HG02938 (cell line): ENCODE data around the gene NEU4.
"Not testable (repeated sequence)": the region's sequence is repeated elsewhere in the genome, so short reads cannot be mapped to it uniquely, and the experiment has no call there.

Experiments
- ATAC-seq: cut with Tn5 transposase; IDR thresholded peaks from one replicate; pipeline ENCODE4 v1.9.1; 2021; ENCODE audit warnings: mild to moderate bottlenecking, moderate library complexity; ENCODE audit not compliant: unreplicated experiment

The NEU4 gene, protein sequence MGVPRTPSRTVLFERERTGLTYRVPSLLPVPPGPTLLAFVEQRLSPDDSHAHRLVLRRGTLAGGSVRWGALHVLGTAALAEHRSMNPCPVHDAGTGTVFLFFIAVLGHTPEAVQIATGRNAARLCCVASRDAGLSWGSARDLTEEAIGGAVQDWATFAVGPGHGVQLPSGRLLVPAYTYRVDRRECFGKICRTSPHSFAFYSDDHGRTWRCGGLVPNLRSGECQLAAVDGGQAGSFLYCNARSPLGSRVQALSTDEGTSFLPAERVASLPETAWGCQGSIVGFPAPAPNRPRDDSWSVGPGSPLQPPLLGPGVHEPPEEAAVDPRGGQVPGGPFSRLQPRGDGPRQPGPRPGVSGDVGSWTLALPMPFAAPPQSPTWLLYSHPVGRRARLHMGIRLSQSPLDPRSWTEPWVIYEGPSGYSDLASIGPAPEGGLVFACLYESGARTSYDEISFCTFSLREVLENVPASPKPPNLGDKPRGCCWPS

GRCh38 chr2:241808721-241809382, at the start of gene NEU4:
NEU4 (plus strand) TSS chr2:241809193; CDS start chr2:241814485, 5,292 bp downstream.
- no peak for ATAC-seq

DNA sequence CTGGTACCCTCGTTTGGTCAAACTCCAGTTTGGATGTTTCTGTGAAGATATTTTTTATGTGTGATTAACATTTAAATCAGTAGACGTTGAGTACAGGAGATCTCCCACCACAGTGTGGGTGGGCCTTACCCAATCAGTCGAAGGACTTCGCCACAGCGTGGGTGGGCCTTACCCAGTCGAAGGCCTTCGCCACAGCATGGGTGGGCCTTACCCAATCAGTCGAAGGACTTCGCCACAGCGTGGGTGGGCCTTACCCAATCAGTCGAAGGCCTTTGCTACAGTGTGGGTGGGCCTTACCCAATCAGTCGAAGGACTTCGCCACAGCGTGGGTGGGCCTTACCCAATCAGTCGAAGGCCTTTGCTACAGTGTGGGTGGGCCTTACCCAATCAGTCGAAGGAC, 49.1 kb upstream of the NEU4 start:
- not testable (repeated sequence) for ATAC-seq

DNA sequence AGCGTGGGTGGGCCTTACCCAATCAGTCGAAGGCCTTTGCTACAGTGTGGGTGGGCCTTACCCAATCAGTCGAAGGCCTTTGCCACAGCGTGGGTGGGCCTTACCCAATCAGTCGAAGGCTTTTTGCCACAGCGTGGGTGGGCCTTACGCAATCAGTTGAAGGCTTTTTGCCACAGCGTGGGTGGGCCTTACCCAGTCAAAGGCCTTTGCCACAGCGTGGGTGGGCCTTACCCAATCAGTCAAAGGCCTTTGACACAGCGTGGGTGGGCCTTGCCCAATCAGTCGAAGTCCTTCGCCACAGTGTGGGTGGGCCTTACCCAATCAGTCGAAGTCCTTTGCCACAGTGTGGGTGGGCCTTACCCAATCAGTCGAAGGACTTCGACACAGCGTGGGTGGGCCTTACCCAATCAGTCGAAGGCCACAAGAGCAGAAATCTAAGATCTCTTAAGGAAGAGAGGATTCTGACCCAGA, 48.7 kb upstream of the NEU4 start:
- no peak for ATAC-seq

GRCh38 chr2:241762321-241762932, 46.6 kb upstream of the NEU4 start:
- ATAC-seq: no peak

DNA sequence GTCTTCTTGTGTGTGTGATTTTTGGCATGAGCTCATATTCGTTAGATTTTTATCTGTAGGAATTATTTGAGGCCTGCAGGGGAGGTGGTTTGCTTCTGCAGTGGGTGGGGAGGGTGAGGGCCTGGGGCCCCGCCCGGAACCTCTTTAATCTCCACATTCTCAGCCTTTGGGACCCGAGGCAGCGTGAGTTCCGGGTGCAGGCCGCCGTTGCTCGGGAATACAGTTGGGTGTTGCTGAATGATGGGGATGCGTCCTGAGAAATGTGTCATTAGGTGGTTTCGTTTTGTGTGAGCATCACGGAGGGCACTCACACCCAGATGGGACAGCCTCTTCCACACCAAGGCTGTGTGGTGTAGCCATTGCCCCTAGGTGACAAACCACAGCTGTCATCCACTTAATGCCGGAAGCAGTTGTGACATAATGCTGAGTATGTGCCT, 46.0 kb upstream of the NEU4 start:
- no peak for ATAC-seq

DNA sequence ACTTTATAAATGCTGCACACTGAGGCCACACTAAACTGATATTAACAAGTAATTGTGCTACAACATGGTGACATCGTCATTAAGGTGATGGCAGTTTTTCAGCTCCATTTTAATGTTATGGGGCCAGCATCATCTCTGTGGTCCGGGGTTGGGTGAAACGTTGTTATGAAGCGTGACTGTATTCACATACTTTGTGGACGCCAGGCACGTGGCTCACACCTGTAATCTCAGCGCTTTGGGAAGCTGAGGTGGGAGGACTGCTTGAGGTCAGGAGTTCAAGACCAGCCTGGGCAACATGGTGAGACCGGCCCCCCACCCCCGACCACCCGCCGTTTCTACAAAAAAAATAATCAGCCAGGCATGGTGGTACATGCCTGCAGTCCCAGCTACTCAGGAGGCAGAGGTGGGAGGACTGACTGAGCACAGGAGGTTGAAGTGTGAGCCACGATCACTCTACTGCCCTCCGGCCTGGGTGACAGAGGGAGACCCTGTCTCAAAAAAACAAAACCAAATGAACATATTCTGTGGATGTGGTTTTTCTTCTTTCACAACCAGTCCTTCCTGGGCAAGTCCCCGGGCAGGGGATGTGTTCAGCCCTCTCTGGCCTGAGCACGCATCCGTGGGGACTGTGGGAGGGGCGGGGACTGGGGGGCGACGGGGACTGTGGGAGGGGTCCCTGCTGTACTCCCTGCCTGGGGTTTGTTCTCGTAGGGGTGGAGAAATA, 45.3 kb upstream of the NEU4 start:
- no peak for ATAC-seq

GRCh38 chr2:241764275-241765241, 44.4 kb upstream of the NEU4 start:
- no peak for ATAC-seq

DNA sequence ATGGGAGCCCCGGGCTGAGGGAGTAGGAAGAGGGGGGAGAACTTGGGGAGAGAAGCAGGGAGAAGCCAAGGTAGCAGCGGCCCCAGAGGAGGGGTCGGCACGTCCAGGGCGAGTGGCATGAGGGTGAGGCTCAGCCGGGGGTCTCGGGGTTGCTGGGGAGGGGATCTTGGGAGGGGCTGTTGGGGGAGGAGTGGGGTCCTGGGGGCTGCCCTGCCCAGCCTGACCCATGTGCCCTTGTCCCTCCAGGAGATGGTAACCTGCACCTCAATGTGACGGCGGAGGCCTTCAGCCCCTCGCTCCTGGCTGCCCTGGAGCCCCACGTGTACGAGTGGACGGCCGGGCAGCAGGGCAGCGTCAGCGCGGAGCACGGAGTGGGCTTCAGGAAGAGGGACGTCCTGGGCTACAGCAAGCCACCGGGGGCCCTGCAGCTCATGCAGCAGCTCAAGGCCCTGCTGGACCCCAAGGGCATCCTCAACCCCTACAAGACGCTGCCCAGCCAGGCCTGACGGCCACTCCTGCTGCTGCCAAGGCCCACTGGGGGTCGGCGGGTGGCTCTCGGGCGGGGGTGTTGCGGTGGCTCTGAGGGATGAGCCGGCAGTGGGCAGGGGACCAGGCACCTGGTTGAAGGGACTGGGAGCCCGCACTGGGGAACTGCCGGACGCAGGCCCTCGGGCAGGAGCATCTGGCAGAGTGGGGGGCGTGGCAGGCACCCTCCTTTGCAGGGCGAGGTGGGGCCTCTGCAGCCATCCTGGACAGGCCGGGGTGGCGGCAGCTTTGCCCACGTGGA, 41.3 kb upstream of the NEU4 start:
- ATAC-seq: no peak

GRCh38 chr2:241768251-241768711, 40.7 kb upstream of the NEU4 start:
- no peak for ATAC-seq

GRCh38 chr2:241768850-241769249, 40.1 kb upstream of the NEU4 start:
- ATAC-seq: no peak

GRCh38 chr2:241769819-241770184, 39.2 kb upstream of the NEU4 start:
- ATAC-seq: no peak

DNA sequence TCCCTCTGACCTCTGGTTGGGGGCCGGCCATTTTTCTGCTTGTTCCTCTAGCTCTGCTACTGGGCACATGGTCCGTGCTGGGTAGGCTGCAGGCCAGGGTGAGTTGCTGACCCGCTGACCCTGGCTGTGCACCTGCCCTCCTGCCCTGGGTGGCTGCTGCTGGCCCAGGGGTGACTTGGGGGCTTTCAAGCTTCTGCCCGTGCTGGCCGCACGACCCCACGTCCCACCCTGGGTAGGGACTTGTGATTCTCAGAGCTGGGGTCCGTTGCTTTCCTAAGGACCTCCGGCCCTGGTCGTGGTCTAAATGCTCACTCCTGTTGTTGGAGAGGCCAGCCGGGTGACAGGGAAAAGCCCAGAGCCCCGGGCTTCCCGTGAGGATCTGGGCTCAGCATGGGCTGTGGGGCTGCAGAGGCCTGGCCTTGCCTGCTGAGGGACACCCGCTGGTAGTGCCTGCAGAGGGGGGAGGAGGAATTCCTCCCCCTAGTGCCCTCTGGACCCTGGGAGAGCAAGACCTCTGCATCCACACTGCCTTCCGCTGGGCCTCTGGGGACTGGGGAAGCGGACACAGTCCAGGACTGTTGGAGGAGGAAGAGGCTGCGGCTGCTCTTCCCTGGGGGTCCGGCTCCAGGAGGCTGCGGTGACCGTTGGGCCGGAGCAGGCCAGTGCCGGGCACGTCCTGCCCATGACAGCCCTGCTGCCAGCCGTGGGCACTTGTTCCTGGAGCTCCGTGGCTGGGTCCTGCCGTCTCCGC, 38.6 kb upstream of the NEU4 start:
- ATAC-seq: no peak

GRCh38 chr2:241770936-241771285, 38.1 kb upstream of the NEU4 start:
- no peak for ATAC-seq

DNA sequence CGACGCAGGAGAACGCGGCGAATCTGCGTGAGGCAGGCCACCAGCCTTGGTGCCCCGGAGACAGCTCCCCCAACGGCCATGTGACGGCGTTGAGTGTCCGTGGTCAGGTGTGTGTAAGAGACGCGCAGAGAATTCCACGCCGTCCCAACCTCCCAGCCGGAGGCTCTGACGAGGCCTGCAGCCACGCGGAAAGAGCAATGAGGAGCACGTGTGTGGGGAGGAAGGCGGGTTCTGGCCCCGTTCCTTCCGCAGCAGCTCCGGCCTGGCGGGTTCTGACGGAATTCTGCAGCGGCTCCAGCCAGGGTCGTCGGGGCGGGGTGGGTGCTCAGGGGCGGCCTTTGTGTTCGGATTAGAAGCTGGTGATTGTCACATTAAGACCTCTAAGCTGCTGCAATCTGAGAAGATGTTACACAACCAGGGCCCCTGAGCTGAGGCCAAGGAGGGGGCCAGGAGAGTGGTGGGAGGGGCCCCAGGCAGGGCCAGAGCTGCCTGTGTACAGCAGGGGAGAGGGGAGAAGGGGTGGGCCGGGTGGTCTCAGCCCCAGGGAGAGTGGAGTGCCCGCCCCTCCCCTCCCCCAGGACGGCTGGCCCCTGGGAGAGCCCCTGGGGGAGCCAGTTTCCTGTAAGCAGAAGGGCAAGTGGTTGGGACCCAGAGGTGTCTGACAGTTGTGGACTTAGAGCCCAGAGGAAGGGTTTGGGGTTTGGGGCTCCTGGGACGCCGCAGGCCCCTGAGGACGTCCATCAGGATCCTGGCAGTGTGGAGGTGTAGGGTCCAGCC, 37.5 kb upstream of the NEU4 start:
- no peak for ATAC-seq

- ATAC-seq: no peak
Measured at GRCh38 chr2:241772063-241772499, 36.9 kb upstream of the NEU4 start.

- no peak for ATAC-seq
Measured at GRCh38 chr2:241773511-241774418, 35.2 kb upstream of the NEU4 start.
